Neural cell (in vitro differentiated cells): Measurements from ENCODE around the gene BTBD16. TPM values are rescaled to one million over a fixed set of nuclear protein-coding genes. Genes with fewer than 3 reads are reported as not detected.

Source experiments
- H2AFZ ChIP-seq: fragments of 200-600, 300-800 bp; sonication (generic), shearing (Covaris generic); 2 replicates; pipeline ENCODE4 v1.6.0; 2014; ENCODE audit warnings: low read depth, mild to moderate bottlenecking, antibody characterized with exemption, low read length, moderate library complexity
- H3F3A ChIP-seq: fragments of 200-600 bp; shearing (Covaris generic); 2 replicates; pipeline ENCODE4 v1.6.1; 2016; ENCODE audit warnings: mild to moderate bottlenecking, moderate library complexity, mixed read lengths, antibody characterized with exemption, low read length; ENCODE audit not compliant: insufficient read depth, poor library complexity, severe bottlenecking
- H3K27ac ChIP-seq: fragments of 200-600, 300-800 bp; sonication (generic), shearing (Covaris generic); 2 replicates; pipeline ENCODE4 v1.5.1; 2014; ENCODE audit warnings: mild to moderate bottlenecking, low read length, moderate library complexity
- H3K27me3 ChIP-seq: fragments of 300-800, 200-600 bp; sonication (generic), shearing (Covaris generic); 2 replicates; pipeline ENCODE4 v1.6.0; 2014; ENCODE audit warnings: mild to moderate bottlenecking, low read depth, low read length, moderate library complexity; ENCODE audit not compliant: insufficient read depth
- H3K36me3 ChIP-seq: fragments of 300-800, 200-600 bp; sonication (generic), shearing (Covaris generic); 2 replicates; pipeline ENCODE4 v1.5.1; 2014; ENCODE audit warnings: mild to moderate bottlenecking, antibody characterized with exemption, low read length, moderate library complexity; ENCODE audit not compliant: insufficient read depth
- H3K4me2 ChIP-seq: fragments of 300-800, 200-600 bp; sonication (generic), shearing (Covaris generic); 2 replicates; pipeline ENCODE4 v1.6.0; 2014; ENCODE audit warnings: mild to moderate bottlenecking, low read length
- H3K4me3 ChIP-seq: fragments of 300-800, 200-600 bp; sonication (generic), shearing (Covaris generic); 2 replicates; pipeline ENCODE4 v1.5.1; 2014; ENCODE audit warnings: mild to moderate bottlenecking, low read length, moderate library complexity
- H3K79me2 ChIP-seq: fragments of 200-600 bp; shearing (Covaris generic); replicated peaks from 2 replicates; pipeline ENCODE4 v1.6.0; 2014; ENCODE audit warnings: mild to moderate bottlenecking, low read length, moderate library complexity; ENCODE audit not compliant: insufficient read depth
- H3K9ac ChIP-seq: fragments of 300-800, 200-600 bp; sonication (generic), shearing (Covaris generic); 2 replicates; pipeline ENCODE4 v1.6.1; 2016; ENCODE audit warnings: mild to moderate bottlenecking, low read length, mixed read lengths
- H3K9me2 ChIP-seq: fragments of 200-600 bp; shearing (Covaris generic); 2 replicates; pipeline ENCODE4 v1.6.1; 2016; ENCODE audit warnings: mild to moderate bottlenecking, low read length, mixed read lengths; ENCODE audit not compliant: insufficient read depth
- H3K9me3 ChIP-seq: fragments of 200-600, 300-800 bp; sonication (generic), shearing (Covaris generic); 2 replicates; pipeline ENCODE4 v1.6.1; 2016; ENCODE audit warnings: mild to moderate bottlenecking, mixed run types, low read length, moderate library complexity, mixed read lengths
- H4K20me1 ChIP-seq: fragments of 200-600 bp; shearing (Covaris generic); 2 replicates; pipeline ENCODE4 v1.6.1; 2016; ENCODE audit warnings: mild to moderate bottlenecking, mixed run types; ENCODE audit not compliant: insufficient read depth
- CTCF ChIP-seq: fragments of 450-650 bp; IDR thresholded peaks from 2 replicates; pipeline ENCODE4 v1.5.1; 2014; ENCODE audit warnings: antibody characterized with exemption, mild to moderate bottlenecking, moderate library complexity; ENCODE audit not compliant: poor library complexity, severe bottlenecking
- EP300 ChIP-seq: fragments of 450-650 bp; conservative IDR thresholded peaks from 2 replicates; pipeline ENCODE4 v1.6.1; 2014; ENCODE audit warnings: antibody characterized with exemption, mild to moderate bottlenecking, moderate library complexity; ENCODE audit not compliant: poor library complexity, severe bottlenecking
- EZH2 ChIP-seq: fragments of 200-600, 300-800 bp; shearing (Covaris generic), sonication (generic); IDR thresholded peaks from 2 replicates; pipeline ENCODE4 v1.6.1; 2014; ENCODE audit warnings: antibody characterized with exemption, low read length, borderline replicate concordance, mild to moderate bottlenecking; ENCODE audit not compliant: insufficient read depth, poor library complexity, severe bottlenecking
- MXI1 ChIP-seq: fragments of 450-650 bp; conservative IDR thresholded peaks from 2 replicates; pipeline ENCODE4 v1.6.1; 2014; ENCODE audit warnings: antibody characterized with exemption, mild to moderate bottlenecking; ENCODE audit not compliant: poor library complexity, severe bottlenecking
- POLR2AphosphoS5 ChIP-seq: IDR thresholded peaks from 2 replicates; pipeline ENCODE4 v1.6.1; 2012
- RAD21 ChIP-seq: fragments of 450-650 bp; conservative IDR thresholded peaks from 2 replicates; pipeline ENCODE4 v1.6.1; 2014; ENCODE audit warnings: antibody characterized with exemption, mild to moderate bottlenecking, moderate library complexity
- REST ChIP-seq: IDR thresholded peaks from 2 replicates; pipeline ENCODE4 v1.6.1; 2012; ENCODE audit warnings: borderline replicate concordance
- SMC3 ChIP-seq: fragments of 450-650 bp; conservative IDR thresholded peaks from 2 replicates; pipeline ENCODE4 v1.6.1; 2014; ENCODE audit warnings: antibody characterized with exemption, mild to moderate bottlenecking, moderate library complexity; ENCODE audit not compliant: poor library complexity
- TAF1 ChIP-seq: IDR thresholded peaks from 2 replicates; pipeline ENCODE4 v1.6.1; 2012; ENCODE audit warnings: low read depth
- polyA plus RNA-seq: library from polyadenylated mRNA; depleted of rRNA; stranded (reverse); fragments of >200 nt; gene quantifications from 2 replicates; pipeline ENCODE4 v1.2.3, GENCODE V29; 2014

The BTBD16 gene
- polyA plus RNA-seq, 1 donor from 2014 or later = not detected

GRCh38 chr10:122329416-122329815, 58.3 kb downstream of the BTBD16 start:
- H3K4me2 ChIP-seq = no peak overlapping the region
- no peak overlapping the region for H3K9ac ChIP-seq
- no peaks in the 10 kb centered on the region for H3K9me2 ChIP-seq
- no peaks in the 10 kb centered on the region for H3K9me3 ChIP-seq
- H3K79me2 ChIP-seq = no peaks in the 10 kb centered on the region
- no peaks in the 10 kb centered on the region for H3F3A ChIP-seq
- no peaks in the 10 kb centered on the region for H3K27me3 ChIP-seq
- no peak overlapping the region for H2AFZ ChIP-seq
- H3K36me3 ChIP-seq = no peaks in the 10 kb centered on the region
- no peak for TF ChIP-seq SMC3
- no peak for TF ChIP-seq CTCF
- no peak for TF ChIP-seq MXI1
- TF ChIP-seq TAF1 = no peak
- no peak for TF ChIP-seq POLR2AphosphoS5
- TF ChIP-seq EP300 = no peak
- no peak for TF ChIP-seq RAD21
- no peak for TF ChIP-seq REST
- no peak for TF ChIP-seq EZH2
- no peaks in the 10 kb centered on the region for H4K20me1 ChIP-seq
- no peak overlapping the region for H3K4me3 ChIP-seq
- H3K27ac ChIP-seq = no peak overlapping the region

- no peaks in the 10 kb centered on the region for H4K20me1 ChIP-seq
- H3K9ac ChIP-seq = no peak overlapping the region
- H3K9me2 ChIP-seq = no peaks in the 10 kb centered on the region
- H3K4me2 ChIP-seq = no peak overlapping the region
- no peaks in the 10 kb centered on the region for H3F3A ChIP-seq
- H3K36me3 ChIP-seq = no peaks in the 10 kb centered on the region
- H3K4me3 ChIP-seq = no peak overlapping the region
- no peaks in the 10 kb centered on the region for H3K27me3 ChIP-seq
- H3K79me2 ChIP-seq = no peaks in the 10 kb centered on the region
- H3K9me3 ChIP-seq = no peaks in the 10 kb centered on the region
- no peak overlapping the region for H2AFZ ChIP-seq
- H3K27ac ChIP-seq = no peak overlapping the region
- no peak for TF ChIP-seq RAD21
- TF ChIP-seq CTCF = no peak
- no peak for TF ChIP-seq EP300
- TF ChIP-seq MXI1 = no peak
- TF ChIP-seq SMC3 = no peak
- no peak for TF ChIP-seq POLR2AphosphoS5
- no peak for TF ChIP-seq EZH2
- TF ChIP-seq TAF1 = no peak
- TF ChIP-seq REST = no peak
Observed at GRCh38 chr10:122331100-122331499, 60.0 kb downstream of the BTBD16 start.
